Heart left ventricle (tissue), 13 donors: Measurements from ENCODE around the gene CC2D2B.

Experiments
- POLR2A ChIP-seq, 2 donors: fragments of 450-650 bp; IDR thresholded peaks; one replicate each; pipeline ENCODE4 v1.6.1; 2017; ENCODE audit warnings: antibody characterized with exemption in 2 of 2, mild to moderate bottlenecking in 2 of 2, moderate library complexity in 2 of 2
- TF ChIP-seq, protein P1 (sequence below), 12 donors: fragments of 200-600 bp; sonication (generic) in 4 of 12; IDR thresholded peaks; one replicate each; pipeline versions ENCODE4 v1.5.0 to v1.8.0; 2018 to 2022; ENCODE audit warnings: antibody characterized with exemption in 12 of 12, mild to moderate bottlenecking in 5 of 12
- donor health status: ischemic (EF 13 %, LVEDD 7.1; RV severe dilation, severe dysfunction).
- donor health status: DM: no; HTN: yes; CAD: no.
- donor health status: DM: no; HTN: no; CAD: no.
- donor health status: ischemic (EF 25% LVEDD 6.9; RV normal size, moderate dysfunction).
- donor health status: ischemic (EF 25% LVEDD 5.7; RV mildly dilated, moderate dysfunction).
- donor health status: ischemic (EF 35%, LVEDD 5.7; RV mildly dilated, moderate dysfunction).
- donor health status: nonischemic (EF 11% LVEDD 7.7; RV severe dilation, severe dysfunction).
- donor health status: DM: yes; HTN: yes; CAD: no.
- donor health status: PGD.
- donor health status: ischemic (EF 29% LVEDD 5.4; RV normal size, mild dysfunction).
- donor health status: nonischemic (EF 23%, LVEDD 6.1; RV moderate dilation, normal function).

DNA sequence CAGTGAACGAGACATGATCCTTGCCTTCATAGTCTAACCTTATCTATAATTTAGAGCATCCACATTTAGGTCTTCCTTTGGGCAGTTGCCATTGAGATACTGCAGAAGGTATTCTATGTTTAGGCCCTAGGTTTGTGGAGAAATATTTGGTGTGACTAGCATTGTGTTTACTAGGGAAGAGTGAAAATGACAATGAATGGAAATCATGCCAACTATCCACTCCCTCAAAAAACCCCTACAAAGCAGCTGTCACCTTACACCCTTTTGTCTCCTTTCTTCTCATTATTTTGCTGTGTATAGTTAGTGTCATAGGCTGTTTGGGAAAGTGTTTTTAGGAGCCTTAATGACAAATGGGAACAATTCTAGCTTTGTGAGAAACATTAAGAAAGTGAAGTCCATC, 138.8 kb downstream of the CC2D2B start:
- TF ChIP-seq, protein P1, sequence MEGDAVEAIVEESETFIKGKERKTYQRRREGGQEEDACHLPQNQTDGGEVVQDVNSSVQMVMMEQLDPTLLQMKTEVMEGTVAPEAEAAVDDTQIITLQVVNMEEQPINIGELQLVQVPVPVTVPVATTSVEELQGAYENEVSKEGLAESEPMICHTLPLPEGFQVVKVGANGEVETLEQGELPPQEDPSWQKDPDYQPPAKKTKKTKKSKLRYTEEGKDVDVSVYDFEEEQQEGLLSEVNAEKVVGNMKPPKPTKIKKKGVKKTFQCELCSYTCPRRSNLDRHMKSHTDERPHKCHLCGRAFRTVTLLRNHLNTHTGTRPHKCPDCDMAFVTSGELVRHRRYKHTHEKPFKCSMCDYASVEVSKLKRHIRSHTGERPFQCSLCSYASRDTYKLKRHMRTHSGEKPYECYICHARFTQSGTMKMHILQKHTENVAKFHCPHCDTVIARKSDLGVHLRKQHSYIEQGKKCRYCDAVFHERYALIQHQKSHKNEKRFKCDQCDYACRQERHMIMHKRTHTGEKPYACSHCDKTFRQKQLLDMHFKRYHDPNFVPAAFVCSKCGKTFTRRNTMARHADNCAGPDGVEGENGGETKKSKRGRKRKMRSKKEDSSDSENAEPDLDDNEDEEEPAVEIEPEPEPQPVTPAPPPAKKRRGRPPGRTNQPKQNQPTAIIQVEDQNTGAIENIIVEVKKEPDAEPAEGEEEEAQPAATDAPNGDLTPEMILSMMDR (IDR thresholded peaks at IDR 0.05) = no peak
- no peak for TF ChIP-seq POLR2A (IDR thresholded peaks at IDR 0.05)
